GM12878 (cell line): ENCODE measurements around the gene STX16. TPM values are rescaled to one million over a fixed set of nuclear protein-coding genes. Genes with fewer than 3 reads are reported as not detected.

Experiments
- ATAC-seq: fragments of 200-7000 bp; cut with Tn5 transposase; 3 replicates; pipeline ENCODE4 v1.9.1; 2020; ENCODE audit warnings: mild to moderate bottlenecking, moderate library complexity
- BruUV-seq: library from RNA; stranded (reverse); fragments of 400-500 nt; replicated peaks from 2 replicates; lab custom pipeline; 2021; lab: Mats Ljungman, UMichigan
- CTCF ChIA-PET: fragments of 300-600 bp; sonication (Branson Sonifier 250); formaldehyde crosslinking; extraction: SDS; loops from one replicate; lab custom pipeline; 2021; ENCODE audit warnings: inconsistent platforms; lab: Yijun Ruan, JAX
- POLR2A ChIA-PET: fragments of 350-600 bp; formaldehyde crosslinking; extraction: SDS; loops from one replicate; lab custom pipeline; 2021; ENCODE audit warnings: inconsistent platforms; lab: Charles Lee
- RAD21 ChIA-PET: fragments of 300-600 bp; sonication (Branson Sonifier 250); formaldehyde crosslinking; loops from one replicate; lab custom pipeline; 2023; ENCODE audit warnings: antibody characterized with exemption; ENCODE audit not compliant: unreplicated experiment; lab: Charles Lee
- SMC1A ChIA-PET: fragments of 300-600 bp; sonication (Branson Sonifier 250); formaldehyde crosslinking; loops from one replicate; lab custom pipeline; 2023; ENCODE audit not compliant: unreplicated experiment, uncharacterized antibody; lab: Charles Lee
- DNase-seq: peaks from one replicate; pipeline ENCODE4 v3.0.0-alpha.2; 2011; ENCODE audit warnings: low read depth, low spot score
- FAIRE-seq: peaks from 3 replicates; lab custom pipeline; 2011; peaks lifted over from hg19 to GRCh38; lab: Jason Lieb, UNC
- H2AFZ ChIP-seq: 2 replicates; pipeline ENCODE4 v1.6.0; 2011; ENCODE audit warnings: low read depth, low read length, control low read depth; ENCODE audit not compliant: control insufficient read depth
- H3K27ac ChIP-seq: 2 replicates; pipeline ENCODE4 v1.5.1; 2011; ENCODE audit warnings: control low read depth; ENCODE audit not compliant: control insufficient read depth, insufficient read depth
- H3K27me3 ChIP-seq, 2 experiments: replicated peaks in 1 of 2; 2 replicates each; pipeline versions ENCODE4 v1.6.0 to v1.6.1; 2011; ENCODE audit warnings: low read length in 1 of 2; ENCODE audit not compliant: control insufficient read depth in 2 of 2, insufficient read depth in 2 of 2
- H3K36me3 ChIP-seq, 2 experiments: 2 replicates each; pipeline ENCODE4 v1.5.1; 2011; ENCODE audit warnings: low read length in 1 of 2; ENCODE audit not compliant: control insufficient read depth in 2 of 2, insufficient read depth in 2 of 2
- H3K4me1 ChIP-seq: 2 replicates; pipeline ENCODE4 v1.6.1; 2011; ENCODE audit warnings: mild to moderate bottlenecking, low read length, moderate library complexity, mixed read lengths; ENCODE audit not compliant: control insufficient read depth, insufficient read depth
- H3K4me2 ChIP-seq: 2 replicates; pipeline ENCODE4 v1.6.0; 2011; ENCODE audit warnings: control low read depth; ENCODE audit not compliant: control insufficient read depth, insufficient read depth
- H3K4me3 ChIP-seq: fragments of 200-600 bp; sonication (generic); 2 replicates; pipeline ENCODE4 v1.5.1; 2016
- H3K79me2 ChIP-seq: 2 replicates; pipeline ENCODE4 v1.6.0; 2011; ENCODE audit warnings: low read length; ENCODE audit not compliant: control insufficient read depth, insufficient read depth
- H3K9ac ChIP-seq: 2 replicates; pipeline ENCODE4 v1.8.0; 2011; ENCODE audit warnings: low read length, control low read depth, mixed read lengths; ENCODE audit not compliant: control insufficient read depth, insufficient read depth
- H3K9me3 ChIP-seq: replicated peaks from 3 replicates; pipeline ENCODE4 v1.5.1; 2011; ENCODE audit warnings: mild to moderate bottlenecking, low read length; ENCODE audit not compliant: control insufficient read depth, insufficient read depth
- H4K20me1 ChIP-seq: 2 replicates; pipeline ENCODE4 v1.6.0; 2011; ENCODE audit not compliant: control insufficient read depth, insufficient read depth
- HCFC1 ChIP-seq: fragments of 150-350 bp; IDR thresholded peaks from 2 replicates; pipeline ENCODE4 v1.6.1; 2014; ENCODE audit warnings: low read length
- IRF3 ChIP-seq: fragments of 450-650 bp; IDR thresholded peaks from 2 replicates; pipeline ENCODE4 v1.6.1; 2014; ENCODE audit warnings: mild to moderate bottlenecking
- JUND ChIP-seq: IDR thresholded peaks from 2 replicates; pipeline ENCODE4 v1.6.1; 2012; ENCODE audit warnings: low read depth, mild to moderate bottlenecking, low read length, improper control_type of control experiment, moderate library complexity
- PAX5 ChIP-seq: IDR thresholded peaks from 2 replicates; pipeline ENCODE4 v1.6.1; 2011; ENCODE audit warnings: low read depth, low read length, borderline replicate concordance
- RCOR1 ChIP-seq: conservative IDR thresholded peaks from 2 replicates; pipeline ENCODE4 v1.6.1; 2012; ENCODE audit warnings: low read depth, low read length, improper control_type of control experiment
- SKIL ChIP-seq: fragments of 450-650 bp; IDR thresholded peaks from 2 replicates; pipeline ENCODE4 v1.6.1; 2017; ENCODE audit warnings: mild to moderate bottlenecking, low read depth, inconsistent platforms; ENCODE audit not compliant: poor library complexity, severe bottlenecking
- USF2 ChIP-seq: IDR thresholded peaks from 2 replicates; pipeline ENCODE4 v1.6.1; 2011; ENCODE audit warnings: low read depth, low read length, improper control_type of control experiment, borderline replicate concordance
- ZNF384 ChIP-seq: IDR thresholded peaks from 2 replicates; pipeline ENCODE4 v1.6.1; 2012; ENCODE audit warnings: low read depth, mild to moderate bottlenecking, low read length, improper control_type of control experiment, borderline replicate concordance
- WGBS: methylation state at CpG from one replicate; pipeline ENCODE4 v1.1.6; 2016; ENCODE audit warnings: low lambda C conversion rate; ENCODE audit not compliant: insufficient replicate concordance, insufficient coverage; ENCODE audit errors: missing lambda C conversion rate; 5-methylcytosine and 5-hydroxymethylcytosine counted together
- in situ Hi-C: fragments of 300-500 bp; cut with MboI; formaldehyde crosslinking; loops from 9 replicates; pipeline ENCODE4 v1.14.3; 2018; ENCODE audit warnings: mixed read lengths
- intact Hi-C: fragments of 100-400 bp; cut with micrococcal nuclease; formaldehyde crosslinking; loops from one replicate; pipeline ENCODE4 v1.14.2; 2022; ENCODE audit not compliant: unreplicated experiment
- polyA plus RNA-seq, 11 experiments: library from polyadenylated mRNA; depleted of rRNA in 4 of 11; unstranded in 6 of 11; stranded (reverse) in 5 of 11; fragments of >200 nt; fragmentation: Nextera tagmentation in 4 of 11; fragmentation: Illumina TruSeq in 1 of 11; extraction: Ambion mirVana in 4 of 11; extraction: Trizol in 1 of 11; gene quantifications; 1 replicate in 1 of 11; 2 replicates in 10 of 11; pipeline versions ENCODE4 v1.2.1 to v1.2.3, GENCODE V29; 2011 to 2016; ENCODE audit warnings: inconsistent platforms in 2 of 11, missing spikeins in 2 of 11, low read depth in 1 of 11
- total RNA-seq, 4 experiments: library from RNA; depleted of rRNA in 3 of 4; stranded (reverse); fragments of >200 nt in 3 of 4; fragmentation: Illumina TruSeq in 1 of 4; extraction: Trizol in 1 of 4; gene quantifications; 2 replicates each; pipeline versions ENCODE4 v1.2.1 to v1.2.3, GENCODE V29; 2013 to 2021

Gene STX16
- total and polyA plus RNA-seq, 10 of the 15 experiments (the other 5 are each of a cell fraction or from before 2014, with no cell fraction given): 6.3 to 68.4 (median 35.8) TPM

- DNase-seq (no peak), ATAC-seq (no peak), FAIRE-seq (no peak)
- no peaks in the 10 kb centered on the region for H3K9me3 ChIP-seq
- POLR2A ChIA-PET: no interaction called here
- H3K27me3 ChIP-seq: peaks cover 0 to 3% of the 10 kb centered on the region in 2 experiments; a peak in 2 of 4 replicates
- RAD21 ChIA-PET: no interaction called here
- SMC1A ChIA-PET: interaction anchor here (0.6 kb wide), 1 partner anchor 50 kb away, joined by 3 read pairs; no protein-coding TSS in a partner anchor
- no peak overlapping the region for H3K4me2 ChIP-seq
- H3K36me3 ChIP-seq: no peaks in the 10 kb centered on the region
- H3K27ac ChIP-seq: no peak overlapping the region
- no peak for TF ChIP-seq JUND
- TF ChIP-seq USF2: no peak
- no peak for TF ChIP-seq PAX5
- TF ChIP-seq HCFC1: no peak
- TF ChIP-seq IRF3: no peak
- TF ChIP-seq SKIL: no peak
- no peak for TF ChIP-seq ZNF384
- no peak for TF ChIP-seq RCOR1
- H3K4me3 ChIP-seq: no peak overlapping the region
- 56% methylated on average over 12 of the region's 12 CpGs for WGBS
- no peaks in the 10 kb centered on the region for H3K4me1 ChIP-seq
- BruUV-seq: no TSS peak
- H3K79me2 ChIP-seq: no peaks in the 10 kb centered on the region
- in situ Hi-C loops (no loop called here), intact Hi-C loops (no loop called here)
- H4K20me1 ChIP-seq: peaks cover 5% of the 10 kb centered on the region; the same call in 1 of the 2 replicates
- CTCF ChIA-PET: interaction anchor here (1.1 kb wide), 1 partner anchor 16 kb away, joined by 3 read pairs; no protein-coding TSS in a partner anchor
- H3K9ac ChIP-seq: no peak overlapping the region
- no peak overlapping the region for H2AFZ ChIP-seq
Observed at GRCh38 chr20:58618351-58619076, 32.6 kb upstream of the STX16 start.
